Measurements from ENCODE around the gene ZNF239. TPM values are rescaled to one million over a fixed set of nuclear protein-coding genes. Genes with fewer than 3 reads are reported as not detected.
A peak's percentile ranks its signal among the peaks of the same experiment; 100 is the strongest.

ZNF239 gene
- total RNA-seq, 6 experiments from 2014 or later: 0.56 to 1.7 (median 0.97) TPM

- no peak overlapping the region for H3K27ac ChIP-seq
- H3K4me3 ChIP-seq: no peak overlapping the region
- no peak for DNase-seq
- TF ChIP-seq POLR2A (IDR thresholded peaks at IDR 0.05): no peak
- TF ChIP-seq CTCF (IDR thresholded peaks at IDR 0.05): no peak
- no peaks in the 10 kb centered on the region for H3K4me1 ChIP-seq
- 66% methylated on average over 3 of the region's 6 CpGs for WGBS (ENCODE audit: insufficient coverage, low coverage, low lambda C conversion rate, missing lambda C conversion rate)
- intact Hi-C loops (cut with DNase I): no loop called here
- peaks cover 0 to 29% (median 8%) of the 10 kb centered on the region in 4 donors for H3K9me3 ChIP-seq
- H3K27me3 ChIP-seq: no peaks in the 10 kb centered on the region
- ATAC-seq: no peak
- H3K36me3 ChIP-seq: peaks cover 0 to 7% (median 2%) of the 10 kb centered on the region in 4 donors
These were observed 42.4 kb upstream of the ZNF239 start for GRCh38 chr10:43616697-43617370.

- DNase-seq (no peak), ATAC-seq (no peak)
- H3K36me3 ChIP-seq: peaks cover 0 to 7% (median 0%) of the 10 kb centered on the region in 4 donors
- TF ChIP-seq POLR2A (IDR thresholded peaks at IDR 0.05) (no peak), CTCF (IDR thresholded peaks at IDR 0.05) (no peak)
- peaks cover 0 to 6% (median 0%) of the 10 kb centered on the region in 4 donors for H3K4me1 ChIP-seq
- intact Hi-C loops (cut with DNase I): no loop called here
- no peak overlapping the region for H3K4me3 ChIP-seq
- peaks cover 0 to 6% (median 3%) of the 10 kb centered on the region in 4 donors for H3K9me3 ChIP-seq
- H3K27me3 ChIP-seq: no peaks in the 10 kb centered on the region
- H3K27ac ChIP-seq: no peak overlapping the region
These were observed 36.2 kb upstream of the ZNF239 start for GRCh38 chr10:43610636-43611035.

- whole genome bisulfite sequencing (ENCODE audit: insufficient coverage, low coverage, low lambda C conversion rate, missing lambda C conversion rate): 77% methylated on average over 10 of the region's 10 CpGs
These were observed 32.8 kb upstream of the ZNF239 start for GRCh38 chr10:43607199-43607573.

GRCh38 chr10:43606323-43607198 is 32.1 kb upstream of the ZNF239 start, which contains the start of gene ZNF485:
Gene ZNF485 (plus strand): TSS chr10:43606438. CDS start chr10:43607051, 613 bp downstream.
- peaks cover 0 to 6% (median 0%) of the 10 kb centered on the region in 4 donors for H3K4me1 ChIP-seq
- no peaks in the 10 kb centered on the region for H3K27me3 ChIP-seq
- peak within 1 kb of the TSS; percentile 71 to 99 (median 77) for H3K4me3 ChIP-seq
- peak; percentile 17 for TF ChIP-seq POLR2A (IDR thresholded peaks at IDR 0.05)
- no peak for TF ChIP-seq CTCF (IDR thresholded peaks at IDR 0.05)
- H3K36me3 ChIP-seq: no peaks in the 10 kb centered on the region
- intact Hi-C loops (cut with DNase I): no loop called here
- DNase-seq: peak; percentile 75 to 84 (median 75)
- peak within 1 kb of the TSS in 1 of 3 donors; percentile 50 for H3K27ac ChIP-seq
- H3K9me3 ChIP-seq: no peaks in the 10 kb centered on the region
- ATAC-seq: peak; percentile 96 to 98 (median 98)
- 8% methylated on average over 20 of the region's 58 CpGs for WGBS (ENCODE audit: insufficient coverage, low coverage, low lambda C conversion rate, missing lambda C conversion rate)

More at GRCh38 chr10:43607199-43607573, 32.8 kb upstream of the ZNF239 start:
- Histone ChIP-seq H3K4me1 (peaks cover 0 to 6% (median 0%) of the 10 kb centered on the region in 4 donors), H3K36me3 (no peaks in the 10 kb centered on the region), H3K9me3 (no peaks in the 10 kb centered on the region), H3K4me3 (peak overlapping the region; percentile 71 to 99 (median 77)), H3K27ac (no peak overlapping the region), H3K27me3 (no peaks in the 10 kb centered on the region)
- ATAC-seq (no peak), DNase-seq (no peak)
- TF ChIP-seq CTCF (IDR thresholded peaks at IDR 0.05) (no peak), POLR2A (IDR thresholded peaks at IDR 0.05) (no peak)
- intact Hi-C loops (cut with DNase I): no loop called here
